T47D (cell line): ENCODE results near the gene MS4A14.

Experiments used
- DNase-seq, 2 experiments: peaks; one replicate each; pipeline versions ENCODE4 v3.0.0 to v3.0.0-alpha.2; 2011 to 2012; ENCODE audit warnings: low read depth in 1 of 2, low spot score in 1 of 2
- JUND ChIP-seq: IDR thresholded peaks from 2 replicates; pipeline ENCODE4 v1.6.1; 2012; ENCODE audit warnings: low read depth
- in situ Hi-C: cut with HindIII; loops from 2 replicates; pipeline ENCODE4 v1.10.0; 2016; ENCODE audit warnings: low sequenced_read_pairs, low pct_unique_long_range_greater_than_20kb

Gene MS4A14

DNA sequence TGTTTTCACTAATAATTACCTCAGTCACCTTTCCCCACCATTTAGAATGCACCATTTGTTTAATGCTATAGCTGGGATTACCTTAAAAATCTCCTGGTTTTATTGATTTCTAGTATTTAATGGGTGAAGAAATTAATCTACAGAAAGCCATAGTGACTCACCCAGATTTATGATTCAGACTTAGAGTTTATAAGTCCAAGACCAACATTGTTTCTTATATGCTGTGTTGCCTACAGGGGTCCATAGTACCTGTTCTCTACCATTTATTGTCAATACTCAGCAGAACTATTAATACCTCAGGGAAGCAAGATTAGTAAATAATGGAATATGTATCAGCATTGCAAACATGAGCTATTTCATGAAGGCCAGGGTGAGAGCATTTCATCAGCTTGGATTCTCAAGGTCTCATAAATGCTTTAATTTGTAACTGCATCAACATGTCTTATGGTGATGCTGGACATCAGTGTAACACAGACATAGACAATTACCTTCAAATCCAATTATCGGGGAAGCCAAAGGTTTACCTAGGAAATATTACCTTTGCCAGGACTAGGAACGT is 25.9 kb upstream of the MS4A14 start:
- DNase-seq = no peak
- TF ChIP-seq JUND = no peak
- in situ Hi-C loops = no loop called here

DNA sequence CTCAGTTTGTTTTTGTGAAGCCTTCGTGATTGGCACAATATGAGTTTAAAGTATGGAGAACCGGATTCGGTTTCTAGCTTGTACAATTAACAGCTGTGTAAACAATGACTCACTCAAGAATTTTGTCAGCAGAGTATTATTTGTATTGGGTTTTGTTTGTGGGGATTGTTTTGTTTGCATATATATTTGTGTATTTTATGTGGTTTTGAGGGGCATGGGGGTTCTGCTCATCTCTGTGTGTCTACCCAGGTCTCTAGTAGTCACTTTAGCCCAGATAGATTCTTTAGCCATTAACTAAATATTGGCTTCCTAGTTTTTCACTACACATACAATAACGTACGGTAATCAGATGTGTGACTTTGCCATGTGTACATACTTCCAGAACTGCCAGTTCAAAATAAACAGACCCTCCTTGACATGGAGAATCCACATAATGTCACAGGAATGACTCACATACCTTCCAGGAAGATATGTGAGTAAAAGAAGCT is 25.4 kb upstream of the MS4A14 start:
- in situ Hi-C loops = no loop called here
- peak; percentile 58 to 98 for DNase-seq
- TF ChIP-seq JUND = peak; percentile 100

GRCh38 chr11:60371386-60371785 is 24.9 kb upstream of the MS4A14 start:
- in situ Hi-C loops = no loop called here
- no peak for DNase-seq

GRCh38 chr11:60371854-60372253 is 24.4 kb upstream of the MS4A14 start:
- in situ Hi-C loops = no loop called here
- no peak for DNase-seq
- no peak for TF ChIP-seq JUND

More at GRCh38 chr11:60371386-60371785, 24.9 kb upstream of the MS4A14 start:
- no peak for TF ChIP-seq JUND

DNA sequence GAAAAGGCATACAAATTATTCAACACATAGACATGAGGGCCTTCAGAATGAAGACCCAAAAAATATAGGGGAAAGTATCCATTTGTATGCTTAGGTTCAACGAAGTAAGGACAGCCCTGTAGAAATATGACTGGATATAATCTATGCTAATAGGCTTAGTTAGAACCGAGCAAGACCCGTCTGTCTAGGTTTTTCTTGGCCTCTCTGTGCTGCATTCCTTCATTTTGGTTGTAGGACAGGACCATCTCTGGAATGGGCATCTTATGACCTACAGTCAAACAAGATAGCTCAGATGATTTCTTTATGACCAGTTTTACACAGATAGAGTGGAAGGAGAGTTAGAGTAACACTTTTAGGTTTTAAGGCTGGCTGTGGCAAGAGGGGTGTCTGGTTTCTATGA is 23.5 kb upstream of the MS4A14 start:
- in situ Hi-C loops = no loop called here
- DNase-seq = peak in 1 of 2 experiments; percentile 54
- no peak for TF ChIP-seq JUND

DNA sequence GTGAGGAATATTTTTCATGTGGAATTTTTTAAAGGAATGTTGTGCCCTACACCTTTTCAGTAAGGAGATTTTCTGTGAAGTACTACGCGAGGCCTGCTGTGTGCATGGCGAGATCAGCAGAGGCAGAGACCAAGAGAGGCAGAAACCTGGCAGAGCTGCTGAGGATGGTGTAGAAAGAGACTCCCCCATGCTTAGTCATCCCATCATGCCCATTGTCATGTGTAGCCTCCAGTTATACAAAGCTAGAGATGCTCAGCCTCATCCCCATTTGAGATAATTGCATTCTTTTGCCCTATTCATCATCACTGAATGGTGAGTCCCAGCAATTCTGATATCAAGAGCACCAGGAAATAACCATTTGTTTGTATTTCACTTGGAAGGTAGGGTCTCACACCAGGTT is 20.9 kb upstream of the MS4A14 start:
- no peak for DNase-seq
- in situ Hi-C loops = no loop called here
- no peak for TF ChIP-seq JUND

DNA sequence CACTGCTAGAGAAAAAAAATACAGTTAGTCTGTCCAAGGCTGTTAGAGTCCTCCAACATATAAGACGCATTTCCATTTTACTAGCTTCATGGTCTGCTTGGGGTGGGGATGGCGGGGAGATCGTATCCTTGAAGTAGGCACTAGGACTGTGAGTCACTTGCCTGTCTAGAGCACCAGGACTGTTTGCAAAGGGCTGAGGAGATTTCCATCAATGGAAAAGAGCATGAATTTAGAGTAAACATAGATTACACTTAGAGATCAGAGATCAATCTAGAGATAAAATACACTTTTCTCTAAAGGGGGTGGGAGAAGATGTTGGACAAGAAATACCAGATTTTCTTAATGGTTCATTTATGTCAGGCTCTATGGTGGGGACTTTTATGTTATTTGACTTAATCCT is 19.7 kb upstream of the MS4A14 start:
- in situ Hi-C loops = no loop called here
- peak; percentile 50 to 83 for DNase-seq
- peak; percentile 99 for TF ChIP-seq JUND

DNA sequence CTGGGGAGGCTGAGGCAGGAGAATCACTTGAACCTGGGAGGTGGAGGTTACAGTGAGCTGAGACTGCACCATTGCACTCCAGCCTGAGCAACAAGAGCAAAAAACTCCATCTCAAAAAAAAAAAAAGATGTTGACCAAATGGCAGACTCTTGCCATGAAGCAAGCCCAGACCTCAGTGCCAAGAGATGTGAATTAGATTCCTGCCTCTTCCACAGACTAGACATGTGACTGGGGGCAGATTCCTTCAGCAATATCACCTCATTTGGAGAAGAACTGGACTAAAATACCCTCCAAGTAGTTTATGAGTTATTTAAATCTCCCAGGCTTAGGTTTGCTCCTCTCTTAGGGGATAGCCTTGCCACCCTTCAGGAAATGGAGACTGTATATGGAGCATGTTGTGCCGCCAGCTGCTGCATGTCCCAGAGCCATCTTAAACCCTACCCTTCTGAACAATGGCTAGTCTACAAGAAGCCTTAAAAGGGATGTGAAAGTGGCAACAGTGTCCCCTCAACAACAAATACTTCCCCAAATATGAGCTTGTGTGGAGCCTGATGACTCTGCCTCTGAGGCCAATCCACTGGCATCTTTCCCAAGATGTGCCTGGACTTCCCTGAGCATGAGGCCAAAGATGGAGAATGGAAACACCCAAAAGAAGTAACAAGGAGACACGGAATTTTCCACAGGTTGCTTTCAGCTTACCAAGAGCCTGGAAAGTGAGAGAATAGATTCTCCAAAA is 18.7 kb upstream of the MS4A14 start:
- in situ Hi-C loops = no loop called here
- TF ChIP-seq JUND = no peak

GRCh38 chr11:60378354-60378753 is 17.9 kb upstream of the MS4A14 start, which contains the start of gene MS4A7:
MS4A7 (plus strand) TSS chr11:60378532; CDS start chr11:60383142, 4,610 bp downstream.
- no peak for DNase-seq
- TF ChIP-seq JUND = no peak
- in situ Hi-C loops = no loop called here

More for the DNA sequence above, 18.7 kb upstream of the MS4A14 start:
- no peak for DNase-seq

DNA sequence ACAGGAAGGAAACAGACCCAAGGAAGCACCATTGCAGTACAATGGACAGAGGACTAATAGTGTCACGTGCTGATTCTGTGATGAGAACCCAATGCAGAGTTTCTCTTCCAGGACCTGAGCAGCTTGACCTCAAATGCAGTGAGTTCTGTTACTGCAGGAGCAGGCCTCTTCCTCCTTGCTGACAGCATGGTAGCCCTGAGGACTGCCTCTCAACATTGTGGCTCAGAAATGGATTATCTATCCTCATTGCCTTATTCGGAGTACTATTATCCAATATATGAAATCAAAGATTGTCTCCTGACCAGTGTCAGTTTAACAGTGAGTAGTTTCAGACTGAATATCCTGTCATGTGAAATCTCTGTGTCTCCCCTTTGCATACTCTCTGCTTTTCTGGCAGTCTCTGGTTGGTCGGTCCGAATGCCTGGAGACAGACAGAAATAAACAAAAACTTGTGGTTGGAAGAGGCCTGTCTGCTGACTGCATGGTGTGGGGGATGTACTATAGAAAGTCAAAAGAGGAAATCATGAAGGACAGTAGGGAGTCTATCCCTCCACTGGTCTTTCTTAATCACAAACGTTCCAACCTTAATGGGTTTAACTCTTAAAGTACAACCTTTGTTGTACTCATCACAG is 6.9 kb upstream of the MS4A14 start:
- in situ Hi-C loops = no loop called here
- no peak for DNase-seq
- TF ChIP-seq JUND = no peak

- TF ChIP-seq JUND = no peak
- in situ Hi-C loops = no loop called here
- DNase-seq = no peak
Measured at GRCh38 chr11:60390419-60390818, 5.8 kb upstream of the MS4A14 start.

DNA sequence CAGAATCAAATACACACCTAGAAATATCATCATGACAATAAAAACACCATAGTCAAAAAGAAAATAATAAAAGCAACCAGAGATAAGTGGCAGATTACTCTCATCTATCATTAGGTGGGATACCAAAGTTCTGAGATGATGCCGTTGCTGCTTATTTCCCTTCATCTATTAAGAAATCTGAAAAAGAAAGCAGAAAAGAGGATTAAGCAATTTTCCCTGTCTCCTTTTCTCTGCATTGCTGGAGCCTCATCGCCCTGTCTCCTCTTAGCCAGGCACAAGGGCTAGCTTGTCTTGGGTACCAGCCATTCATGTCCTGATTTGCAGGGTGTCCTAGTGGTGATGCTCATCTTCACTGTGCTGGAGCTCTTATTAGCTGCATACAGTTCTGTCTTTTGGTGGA is 3.9 kb upstream of the MS4A14 start:
- TF ChIP-seq JUND = no peak
- in situ Hi-C loops = no loop called here
- DNase-seq = no peak

DNA sequence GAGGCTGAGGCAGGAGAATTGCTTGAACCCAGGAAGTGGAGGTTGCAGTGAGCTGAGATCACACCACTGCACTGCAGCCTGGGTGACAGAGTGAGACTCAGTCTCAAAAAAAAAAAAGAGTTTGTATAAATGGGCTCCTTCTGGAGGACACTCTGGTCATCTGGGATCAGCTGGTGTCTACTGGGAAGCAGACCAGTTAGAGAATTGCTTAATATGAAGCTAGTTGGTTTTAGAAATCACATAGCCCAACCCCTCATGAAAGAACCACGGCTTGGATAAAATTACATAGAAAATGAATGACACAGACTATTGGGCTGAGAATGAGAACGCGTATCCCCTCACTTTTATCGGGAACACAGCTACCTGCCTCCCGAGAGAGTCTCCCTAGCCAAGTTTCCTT is 3.2 kb upstream of the MS4A14 start:
- TF ChIP-seq JUND = no peak
- in situ Hi-C loops = no loop called here
- no peak for DNase-seq
